Endothelial cell of umbilical vein (primary cell): Measurements from ENCODE around the gene KCNK15. TPM values are rescaled to one million over a fixed set of nuclear protein-coding genes. Genes with fewer than 3 reads are reported as not detected.

Experiments
- BruUV-seq: library from RNA; stranded (reverse); fragments of 400-500 nt; replicated peaks from 2 replicates; lab custom pipeline; 2021; lab: Mats Ljungman, UMichigan
- CTCF ChIA-PET: fragments of 300-600, 350-600 bp; sonication (Branson Sonifier 250); formaldehyde crosslinking; loops from one replicate; lab custom pipeline; 2021; ENCODE audit warnings: antibody characterized with exemption, inconsistent platforms; lab: Charles Lee
- POLR2A ChIA-PET: fragments of 300-600, 350-600 bp; sonication (Branson Sonifier 250); formaldehyde crosslinking; loops from one replicate; lab custom pipeline; 2021; ENCODE audit warnings: antibody characterized with exemption, inconsistent platforms; lab: Charles Lee
- DNase-seq: peaks from one replicate; pipeline ENCODE4 v3.0.0-alpha.2; 2011; ENCODE audit warnings: low read depth, low spot score
- FAIRE-seq: peaks from 2 replicates; lab custom pipeline; 2011; peaks lifted over from hg19 to GRCh38; lab: Jason Lieb, UNC
- H2AFZ ChIP-seq: 2 replicates; pipeline ENCODE4 v1.6.0; 2012; ENCODE audit warnings: low read depth, low read length, control low read depth, inconsistent platforms
- H3K27ac ChIP-seq: 2 replicates; pipeline ENCODE4 v1.5.1; 2011; ENCODE audit warnings: low read depth, mild to moderate bottlenecking, control low read depth, low read length, moderate library complexity; ENCODE audit not compliant: insufficient read depth
- H3K27me3 ChIP-seq, 2 experiments: 2 replicates each; pipeline versions ENCODE4 v1.6.0 to v1.6.1; 2011; ENCODE audit warnings: low read length in 2 of 2, mixed read lengths in 1 of 2; ENCODE audit not compliant: control insufficient read depth in 2 of 2, insufficient read depth in 2 of 2
- H3K36me3 ChIP-seq, 2 experiments: 2 replicates in 1 of 2; 3 replicates in 1 of 2; pipeline ENCODE4 v1.5.1; 2011; ENCODE audit warnings: low read length in 2 of 2, mild to moderate bottlenecking in 1 of 2, moderate library complexity in 1 of 2; ENCODE audit not compliant: control insufficient read depth in 2 of 2, insufficient read depth in 2 of 2; ENCODE audit errors: extremely low read depth in 1 of 2
- H3K4me1 ChIP-seq: 3 replicates; pipeline ENCODE4 v1.5.1; 2011; ENCODE audit warnings: mild to moderate bottlenecking, low read length; ENCODE audit not compliant: control insufficient read depth, insufficient read depth; ENCODE audit errors: extremely low read depth
- H3K4me2 ChIP-seq: 2 replicates; pipeline ENCODE4 v1.6.1; 2011; ENCODE audit warnings: low read length, control low read depth, mixed read lengths; ENCODE audit not compliant: insufficient read depth
- H3K4me3 ChIP-seq, 3 experiments: fragments of 200-600 bp in 1 of 3; sonication (generic), shearing (Covaris generic) in 1 of 3; replicated peaks in 1 of 3; 2 replicates each; pipeline ENCODE4 v1.5.1; 2011 to 2016; ENCODE audit warnings: control low read depth in 3 of 3, low read length in 3 of 3, mild to moderate bottlenecking in 2 of 3, inconsistent platforms in 1 of 3, low read depth in 1 of 3, moderate library complexity in 1 of 3; ENCODE audit not compliant: insufficient read depth in 1 of 3
- H3K79me2 ChIP-seq: 2 replicates; pipeline ENCODE4 v1.6.0; 2012; ENCODE audit warnings: low read length, inconsistent platforms; ENCODE audit not compliant: control insufficient read depth, insufficient read depth
- H3K9ac ChIP-seq: replicated peaks from 2 replicates; pipeline ENCODE3; 2011; ENCODE audit warnings: low read length, control low read depth; ENCODE audit not compliant: insufficient read depth; ENCODE audit errors: extremely low read depth
- H3K9me1 ChIP-seq: replicated peaks from 3 replicates; pipeline ENCODE4 v1.6.0; 2011; ENCODE audit warnings: mild to moderate bottlenecking, low read length; ENCODE audit not compliant: control insufficient read depth, insufficient read depth; ENCODE audit errors: extremely low read depth
- H3K9me3 ChIP-seq: replicated peaks from 2 replicates; pipeline ENCODE4 v1.5.1; 2012; ENCODE audit warnings: low read length, inconsistent platforms; ENCODE audit not compliant: control insufficient read depth, insufficient read depth
- H4K20me1 ChIP-seq: replicated peaks from 2 replicates; pipeline ENCODE3; 2011; ENCODE audit warnings: mild to moderate bottlenecking, low read length; ENCODE audit not compliant: control insufficient read depth, insufficient read depth; ENCODE audit errors: extremely low read depth
- CTCF ChIP-seq, 2 donors: IDR thresholded peaks; 1 replicate in 1 of 2; 2 replicates in 1 of 2; pipeline ENCODE4 v1.5.1; 2011; ENCODE audit warnings: low read length in 2 of 2, mild to moderate bottlenecking in 2 of 2, moderate library complexity in 2 of 2, control low read depth in 1 of 2, inconsistent platforms in 1 of 2, low read depth in 1 of 2; ENCODE audit not compliant: insufficient read depth in 1 of 2; ENCODE audit errors: extremely low read depth in 1 of 2
- EZH2 ChIP-seq: IDR thresholded peaks from 2 replicates; pipeline ENCODE4 v1.6.1; 2012; ENCODE audit warnings: borderline replicate concordance, low read depth, mild to moderate bottlenecking, moderate library complexity, low read length, inconsistent platforms; ENCODE audit not compliant: severe bottlenecking
- FOS ChIP-seq: IDR thresholded peaks from 2 replicates; pipeline ENCODE4 v1.6.1; 2011; ENCODE audit warnings: mild to moderate bottlenecking, low read length, moderate library complexity, borderline replicate concordance; ENCODE audit not compliant: insufficient read depth
- GATA2 ChIP-seq: IDR thresholded peaks from 2 replicates; pipeline ENCODE4 v1.7.0; 2011; ENCODE audit warnings: low read depth, mild to moderate bottlenecking, moderate library complexity, mixed read lengths, low read length; ENCODE audit not compliant: insufficient read length, insufficient read depth
- JUN ChIP-seq: IDR thresholded peaks from 2 replicates; pipeline ENCODE4 v1.6.1; 2011; ENCODE audit warnings: borderline replicate concordance, low read depth; ENCODE audit not compliant: insufficient read length, insufficient read depth
- MYC ChIP-seq: IDR thresholded peaks from one replicate; pipeline ENCODE4 v1.6.1; 2011; ENCODE audit warnings: mild to moderate bottlenecking, low read depth, low read length
- POLR2A ChIP-seq: IDR thresholded peaks from 2 replicates; pipeline ENCODE4 v1.6.1; 2012; ENCODE audit warnings: low read depth, mild to moderate bottlenecking, control low read depth, low read length
- POLR2AphosphoS5 ChIP-seq: IDR thresholded peaks from 2 replicates; pipeline ENCODE4 v1.6.1; 2012; ENCODE audit warnings: low read depth, mild to moderate bottlenecking, control low read depth, low read length, moderate library complexity; ENCODE audit not compliant: insufficient read depth
- dilution Hi-C: fragments of 300-500 bp; cut with MboI; formaldehyde crosslinking; loops from one replicate; pipeline ENCODE4 v1.15.0; 2019; ENCODE audit warnings: low sequenced_read_pairs; ENCODE audit not compliant: extremely low pct_ligation_motif_present
- intact Hi-C: fragments of 100-400 bp; cut with micrococcal nuclease; formaldehyde crosslinking; loops from one replicate; pipeline ENCODE4 v1.10.0; 2022
- polyA plus RNA-seq, 4 experiments: library from polyadenylated mRNA; depleted of rRNA in 3 of 4; stranded (reverse) in 3 of 4; unstranded in 1 of 4; fragments of >200 nt; gene quantifications; 2 replicates each; pipeline versions ENCODE4 v1.2.1 to v1.2.3, GENCODE V29; 2011 to 2012; ENCODE audit warnings: missing spikeins in 1 of 4
- total RNA-seq: library from RNA; stranded (reverse); gene quantifications from 2 replicates; pipeline ENCODE4 v1.2.3, GENCODE V29; 2021
- TF ChIP-seq, protein P1 (sequence below): IDR thresholded peaks from 2 replicates; pipeline ENCODE4 v1.6.1; 2011; ENCODE audit not compliant: insufficient read depth, insufficient read length

Gene KCNK15
- total and polyA plus RNA-seq, 2 donors (not counting 3 experiments of a cell fraction or from before 2014, with no cell fraction given), result 0.06 TPM; not detected in 1

- Histone ChIP-seq H3K9ac (no peak overlapping the region), H3K79me2 (no peaks in the 10 kb centered on the region), H3K4me3 (no peak overlapping the region), H3K4me2 (no peak overlapping the region), H3K9me1 (no peaks in the 10 kb centered on the region), H3K9me3 (no peaks in the 10 kb centered on the region), H3K27ac (no peak overlapping the region), H2AFZ (no peak overlapping the region), H4K20me1 (no peaks in the 10 kb centered on the region), H3K36me3 (no peaks in the 10 kb centered on the region), H3K4me1 (peaks cover 4% of the 10 kb centered on the region), H3K27me3 (peaks cover 15 to 16% of the 10 kb centered on the region in 2 experiments)
- no peak for DNase-seq
- dilution Hi-C loops (no loop called here), intact Hi-C loops (no loop called here)
- ChIA-PET POLR2A (no interaction called here), CTCF (interaction anchor here (0.9 to 2.3 kb wide), 4 partner anchors 41 to 126 kb away, joined by 3 to 9 read pairs (median 3); no protein-coding TSS in a partner anchor)
- BruUV-seq, result no TSS peak
- TF ChIP-seq CTCF (IDR thresholded peaks at IDR 0.05; ENCODE audit: extremely low read depth in 1 of 2, insufficient read depth in 1 of 2, low read depth in 1 of 2, low read length in 2 of 2) (no peak), GATA2 (no peak), FOS (no peak), EZH2 (no peak), JUN (no peak), POLR2A (no peak), MYC (no peak), POLR2AphosphoS5 (no peak)
- TF ChIP-seq, protein P1, sequence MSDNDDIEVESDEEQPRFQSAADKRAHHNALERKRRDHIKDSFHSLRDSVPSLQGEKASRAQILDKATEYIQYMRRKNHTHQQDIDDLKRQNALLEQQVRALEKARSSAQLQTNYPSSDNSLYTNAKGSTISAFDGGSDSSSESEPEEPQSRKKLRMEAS, result no peak
- no peak for FAIRE-seq
Measured at GRCh38 chr20:44743916-44744655, 1.6 kb upstream of the KCNK15 start.
